ENCODE measurements around the gene SRPRA. TPM values are rescaled to one million over a fixed set of nuclear protein-coding genes. Genes with fewer than 3 reads are reported as not detected.

SRPRA gene
- total RNA-seq, 1 experiment from 2014 or later, result 64.3 TPM

DNA sequence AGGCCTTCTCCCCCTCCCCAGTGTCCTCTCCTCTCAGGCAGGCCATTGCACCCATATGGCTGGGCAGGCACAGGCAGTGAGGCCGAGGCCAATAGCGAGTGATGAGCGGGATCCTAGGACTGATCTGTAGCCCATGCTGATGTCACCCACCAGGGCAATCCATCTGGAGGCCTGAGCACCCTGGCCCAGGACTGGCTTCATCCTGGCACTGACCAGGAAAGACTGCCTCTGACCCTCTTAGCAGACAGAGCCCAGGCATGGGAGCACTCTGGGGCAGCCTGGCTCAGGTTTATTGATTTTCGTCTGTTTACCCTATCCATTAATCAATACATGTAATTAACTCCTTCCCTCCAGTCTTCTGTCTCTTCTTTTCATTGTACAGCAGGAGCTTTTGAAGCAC, 9.1 kb upstream of the SRPRA start:
- no peak for DNase-seq

More for the DNA sequence above, 9.1 kb upstream of the SRPRA start:
- H3K4me1 ChIP-seq (ENCODE audit: insufficient read depth, low read length), result no peaks in the 10 kb centered on the region
- Mint-ChIP-seq H3K9me3 (no peaks in the 10 kb centered on the region), H3K4me1 (peaks cover 7 to 11% of the 10 kb centered on the region in 2 experiments; a peak in 3 of 4 replicates), H3K27ac (0 out of 7 replicates have a peak overlapping the region, but pooled peaks of 1 of the 3 experiments have one; percentile 61), H3K36me3 (ENCODE audit: insufficient read depth in 1 of 3, low read depth in 3 of 3) (peaks cover 28 to 60% (median 47%) of the 10 kb centered on the region in 3 experiments), H3K4me3 (no peak overlapping the region), H3K27me3 (ENCODE audit: low read depth) (peaks cover 11% of the 10 kb centered on the region)
- no peak overlapping the region for H3K56ac ChIP-seq (ENCODE audit: insufficient read length, low read depth, low read length)
- H4K8ac ChIP-seq (replicated peaks; ENCODE audit: insufficient read length, low read depth, low read length), result no peak overlapping the region
- no peaks in the 10 kb centered on the region for H3K79me1 ChIP-seq (ENCODE audit: insufficient read depth, low read depth, low read length, poor library complexity, severe bottlenecking)
- H4K5ac ChIP-seq (ENCODE audit: insufficient read length, low read depth, low read length), result no peak overlapping the region
- H3K9me3 ChIP-seq (ENCODE audit: control insufficient read depth, low read depth, low read length), result no peaks in the 10 kb centered on the region
- no peak overlapping the region for H2BK15ac ChIP-seq (ENCODE audit: low read depth, low read length)
- peaks cover 2% of the 10 kb centered on the region; the same call in 1 of the 2 replicates for H3K27me3 ChIP-seq (ENCODE audit: insufficient read depth, low read length)
- WGBS (ENCODE audit: extremely low coverage, insufficient read length, low lambda C conversion rate), result no CpG with 5 or more reads among the region's 4 CpGs
- H2BK20ac ChIP-seq (ENCODE audit: low read depth, low read length, poor library complexity, severe bottlenecking), result no peak overlapping the region
- no peak overlapping the region for H2AK5ac ChIP-seq (ENCODE audit: insufficient read length, low read length)
- no peak overlapping the region for H3K18ac ChIP-seq (ENCODE audit: insufficient read length, low read depth, low read length)
- H3K4me2 ChIP-seq (ENCODE audit: insufficient read depth, insufficient read length, low read length), result no peak overlapping the region
- H4K20me1 ChIP-seq (ENCODE audit: control insufficient read depth, insufficient read depth, insufficient read length), result no peaks in the 10 kb centered on the region
- H2BK120ac ChIP-seq (ENCODE audit: low read depth, low read length, poor library complexity, severe bottlenecking), result no peak overlapping the region
- H3K9ac ChIP-seq (ENCODE audit: extremely low read depth, insufficient read length, low read length), result no peak overlapping the region
- H2BK5ac ChIP-seq (ENCODE audit: insufficient read length, low read length), result no peak overlapping the region
- no peak overlapping the region for H2AFZ ChIP-seq (ENCODE audit: low read length)
- peaks cover 7% of the 10 kb centered on the region for H3K23me2 ChIP-seq (ENCODE audit: insufficient read length, low read depth, low read length, poor library complexity, severe bottlenecking)
- H3K27ac ChIP-seq (ENCODE audit: insufficient read length, low read depth, low read length), result no peak overlapping the region
- H4K91ac ChIP-seq (ENCODE audit: insufficient read length, low read depth, low read length), result no peak overlapping the region
- no peaks in the 10 kb centered on the region for H3K79me2 ChIP-seq (ENCODE audit: insufficient read depth, low read length)
- TF ChIP-seq, protein P1, sequence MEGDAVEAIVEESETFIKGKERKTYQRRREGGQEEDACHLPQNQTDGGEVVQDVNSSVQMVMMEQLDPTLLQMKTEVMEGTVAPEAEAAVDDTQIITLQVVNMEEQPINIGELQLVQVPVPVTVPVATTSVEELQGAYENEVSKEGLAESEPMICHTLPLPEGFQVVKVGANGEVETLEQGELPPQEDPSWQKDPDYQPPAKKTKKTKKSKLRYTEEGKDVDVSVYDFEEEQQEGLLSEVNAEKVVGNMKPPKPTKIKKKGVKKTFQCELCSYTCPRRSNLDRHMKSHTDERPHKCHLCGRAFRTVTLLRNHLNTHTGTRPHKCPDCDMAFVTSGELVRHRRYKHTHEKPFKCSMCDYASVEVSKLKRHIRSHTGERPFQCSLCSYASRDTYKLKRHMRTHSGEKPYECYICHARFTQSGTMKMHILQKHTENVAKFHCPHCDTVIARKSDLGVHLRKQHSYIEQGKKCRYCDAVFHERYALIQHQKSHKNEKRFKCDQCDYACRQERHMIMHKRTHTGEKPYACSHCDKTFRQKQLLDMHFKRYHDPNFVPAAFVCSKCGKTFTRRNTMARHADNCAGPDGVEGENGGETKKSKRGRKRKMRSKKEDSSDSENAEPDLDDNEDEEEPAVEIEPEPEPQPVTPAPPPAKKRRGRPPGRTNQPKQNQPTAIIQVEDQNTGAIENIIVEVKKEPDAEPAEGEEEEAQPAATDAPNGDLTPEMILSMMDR (conservative IDR thresholded peaks at IDR 0.05), result no peak
- H3K4ac ChIP-seq (ENCODE audit: low read depth, low read length), result no peak overlapping the region
- H3K23ac ChIP-seq (ENCODE audit: insufficient read length, low read depth, low read length), result no peak overlapping the region
- no peak overlapping the region for H3T11ph ChIP-seq (ENCODE audit: low read length)
- H3K14ac ChIP-seq (ENCODE audit: insufficient read depth, low read length), result no peak overlapping the region
- H2BK12ac ChIP-seq (ENCODE audit: insufficient read length, low read depth, low read length), result no peak overlapping the region
